Memory B cell (primary cell): ENCODE measurements around the gene TSSC4.

Source experiments
- ATAC-seq: fragments of 150-1000 bp; cut with Tn5 transposase; 2 replicates; pipeline ENCODE4 v1.10.0; 2021; ENCODE audit warnings: low read depth, mild to moderate bottlenecking, moderate library complexity
- DNase-seq, 2 donors: peaks; one replicate each; pipeline ENCODE4 v3.0.0; 2022; ENCODE audit warnings: low spot score in 2 of 2
- H3K27ac Mint-ChIP-seq: one replicate; pipeline ENCODE4 v1.8.0; 2022; ENCODE audit warnings: mild to moderate bottlenecking, moderate library complexity, mixed read lengths
- H3K27me3 Mint-ChIP-seq: one replicate; pipeline ENCODE4 v1.8.0; 2022; ENCODE audit warnings: mixed read lengths
- H3K36me3 Mint-ChIP-seq: one replicate; pipeline ENCODE4 v1.8.0; 2022; ENCODE audit warnings: mild to moderate bottlenecking, mixed read lengths
- H3K4me1 Mint-ChIP-seq: one replicate; pipeline ENCODE4 v1.8.0; 2022; ENCODE audit warnings: mixed read lengths
- H3K4me3 Mint-ChIP-seq: one replicate; pipeline ENCODE4 v1.8.0; 2022; ENCODE audit warnings: mild to moderate bottlenecking, moderate library complexity, mixed read lengths
- H3K9me3 Mint-ChIP-seq: one replicate; pipeline ENCODE4 v1.8.0; 2022; ENCODE audit warnings: mixed read lengths

The TSSC4 gene

GRCh38 chr11:2443406-2443805 lies 42.9 kb downstream of the TSSC4 start:
- Mint-ChIP-seq H3K4me1 (peaks cover 21% of the 10 kb centered on the region), H3K27me3 (no peaks in the 10 kb centered on the region), H3K9me3 (no peaks in the 10 kb centered on the region), H3K27ac (no peak overlapping the region), H3K36me3 (no peaks in the 10 kb centered on the region), H3K4me3 (peak overlapping the region; percentile 43)
- ATAC-seq = no peak
- peak in 1 of 2 donors; percentile 14 for DNase-seq

- peak within 1 kb of the TSS; percentile 97 for H3K4me3 Mint-ChIP-seq
- H3K36me3 Mint-ChIP-seq = no peaks in the 10 kb centered on the region
- ATAC-seq (peak; percentile 47), DNase-seq (peak; percentile 79)
- H3K4me1 Mint-ChIP-seq = peaks cover 23% of the 10 kb centered on the region
- no peaks in the 10 kb centered on the region for H3K9me3 Mint-ChIP-seq
- H3K27me3 Mint-ChIP-seq = no peaks in the 10 kb centered on the region
- H3K27ac Mint-ChIP-seq = peak within 1 kb of the TSS; percentile 58
Measured at GRCh38 chr11:2443881-2444820, 43.6 kb downstream of the TSSC4 start, which contains the start of gene TRPM5. Gene TRPM5 (minus strand): TSS chr11:2444514. CDS start chr11:2423036, 21,478 bp downstream.

- no peaks in the 10 kb centered on the region for H3K36me3 Mint-ChIP-seq
- H3K27ac Mint-ChIP-seq = peak within 1 kb of the TSS; percentile 58
- ATAC-seq (peak; percentile 60), DNase-seq (peak; percentile 47 to 72)
- H3K9me3 Mint-ChIP-seq = no peaks in the 10 kb centered on the region
- peak within 1 kb of the TSS; percentile 97 for H3K4me3 Mint-ChIP-seq
- no peaks in the 10 kb centered on the region for H3K27me3 Mint-ChIP-seq
- H3K4me1 Mint-ChIP-seq = peaks cover 25% of the 10 kb centered on the region
Measured at GRCh38 chr11:2444821-2445745, 44.5 kb downstream of the TSSC4 start, which contains the start of gene KCNQ1. Gene KCNQ1 (plus strand): TSS chr11:2445008. CDS start chr11:2445099, 91 bp downstream.

GRCh38 chr11:2445746-2446551 lies 45.4 kb downstream of the TSSC4 start:
- DNase-seq (no peak), ATAC-seq (no peak)
- no peaks in the 10 kb centered on the region for H3K9me3 Mint-ChIP-seq
- no peak overlapping the region for H3K27ac Mint-ChIP-seq
- H3K27me3 Mint-ChIP-seq = no peaks in the 10 kb centered on the region
- peak overlapping the region; percentile 97 for H3K4me3 Mint-ChIP-seq
- peaks cover 26% of the 10 kb centered on the region for H3K4me1 Mint-ChIP-seq
- no peaks in the 10 kb centered on the region for H3K36me3 Mint-ChIP-seq

- Mint-ChIP-seq H3K4me1 (peaks cover 24% of the 10 kb centered on the region), H3K9me3 (no peaks in the 10 kb centered on the region), H3K27me3 (no peaks in the 10 kb centered on the region), H3K27ac (peak overlapping the region; percentile 67), H3K36me3 (no peaks in the 10 kb centered on the region), H3K4me3 (peak overlapping the region; percentile 88)
- ATAC-seq = peak; percentile 52
- DNase-seq = peak in 1 of 2 donors; percentile 22
Measured at GRCh38 chr11:2446590-2447252, 46.2 kb downstream of the TSSC4 start.

GRCh38 chr11:2447253-2447950 lies 46.9 kb downstream of the TSSC4 start:
- Mint-ChIP-seq H3K4me3 (peak overlapping the region; percentile 88), H3K27ac (peak overlapping the region; percentile 67), H3K9me3 (no peaks in the 10 kb centered on the region), H3K27me3 (no peaks in the 10 kb centered on the region), H3K36me3 (no peaks in the 10 kb centered on the region), H3K4me1 (peaks cover 24% of the 10 kb centered on the region)
- ATAC-seq (no peak), DNase-seq (peak in 1 of 2 donors; percentile 22)

- no peak for ATAC-seq
- H3K9me3 Mint-ChIP-seq = no peaks in the 10 kb centered on the region
- no peak overlapping the region for H3K27ac Mint-ChIP-seq
- H3K4me1 Mint-ChIP-seq = peaks cover 24% of the 10 kb centered on the region
- no peaks in the 10 kb centered on the region for H3K36me3 Mint-ChIP-seq
- DNase-seq = no peak
- H3K4me3 Mint-ChIP-seq = peak overlapping the region; percentile 88
- H3K27me3 Mint-ChIP-seq = no peaks in the 10 kb centered on the region
Measured at GRCh38 chr11:2447951-2448650, 47.6 kb downstream of the TSSC4 start.

GRCh38 chr11:2448661-2449547 lies 48.4 kb downstream of the TSSC4 start:
- no peak overlapping the region for H3K27ac Mint-ChIP-seq
- DNase-seq (no peak), ATAC-seq (no peak)
- H3K4me3 Mint-ChIP-seq = peak overlapping the region; percentile 70
- no peaks in the 10 kb centered on the region for H3K36me3 Mint-ChIP-seq
- H3K27me3 Mint-ChIP-seq = no peaks in the 10 kb centered on the region
- peaks cover 20% of the 10 kb centered on the region for H3K4me1 Mint-ChIP-seq
- no peaks in the 10 kb centered on the region for H3K9me3 Mint-ChIP-seq

- Mint-ChIP-seq H3K27me3 (no peaks in the 10 kb centered on the region), H3K4me3 (peak overlapping the region; percentile 25), H3K9me3 (no peaks in the 10 kb centered on the region), H3K4me1 (peaks cover 20% of the 10 kb centered on the region), H3K36me3 (peaks cover 1% of the 10 kb centered on the region), H3K27ac (no peak overlapping the region)
- ATAC-seq (no peak), DNase-seq (no peak)
Measured at GRCh38 chr11:2449548-2450320, 49.2 kb downstream of the TSSC4 start.

- no peaks in the 10 kb centered on the region for H3K9me3 Mint-ChIP-seq
- peaks cover 18% of the 10 kb centered on the region for H3K4me1 Mint-ChIP-seq
- no peaks in the 10 kb centered on the region for H3K27me3 Mint-ChIP-seq
- peaks cover 4% of the 10 kb centered on the region for H3K36me3 Mint-ChIP-seq
- H3K27ac Mint-ChIP-seq = no peak overlapping the region
- no peak overlapping the region for H3K4me3 Mint-ChIP-seq
- no peak for DNase-seq
- no peak for ATAC-seq
Measured at GRCh38 chr11:2450321-2451041, 49.9 kb downstream of the TSSC4 start.
